GM10266 (cell line): ENCODE results near the gene MED25.

Experiments used
- DNase-seq: peaks from one replicate; pipeline ENCODE4 v3.0.0; 2012; ENCODE audit errors: extremely low spot score
- TF ChIP-seq, protein P1 (sequence below): IDR thresholded peaks from 2 replicates; pipeline ENCODE4 v1.5.1; 2012; ENCODE audit warnings: mild to moderate bottlenecking, low read depth; ENCODE audit not compliant: control insufficient read depth, insufficient read depth; ENCODE audit errors: missing control alignments

The MED25 gene

DNA sequence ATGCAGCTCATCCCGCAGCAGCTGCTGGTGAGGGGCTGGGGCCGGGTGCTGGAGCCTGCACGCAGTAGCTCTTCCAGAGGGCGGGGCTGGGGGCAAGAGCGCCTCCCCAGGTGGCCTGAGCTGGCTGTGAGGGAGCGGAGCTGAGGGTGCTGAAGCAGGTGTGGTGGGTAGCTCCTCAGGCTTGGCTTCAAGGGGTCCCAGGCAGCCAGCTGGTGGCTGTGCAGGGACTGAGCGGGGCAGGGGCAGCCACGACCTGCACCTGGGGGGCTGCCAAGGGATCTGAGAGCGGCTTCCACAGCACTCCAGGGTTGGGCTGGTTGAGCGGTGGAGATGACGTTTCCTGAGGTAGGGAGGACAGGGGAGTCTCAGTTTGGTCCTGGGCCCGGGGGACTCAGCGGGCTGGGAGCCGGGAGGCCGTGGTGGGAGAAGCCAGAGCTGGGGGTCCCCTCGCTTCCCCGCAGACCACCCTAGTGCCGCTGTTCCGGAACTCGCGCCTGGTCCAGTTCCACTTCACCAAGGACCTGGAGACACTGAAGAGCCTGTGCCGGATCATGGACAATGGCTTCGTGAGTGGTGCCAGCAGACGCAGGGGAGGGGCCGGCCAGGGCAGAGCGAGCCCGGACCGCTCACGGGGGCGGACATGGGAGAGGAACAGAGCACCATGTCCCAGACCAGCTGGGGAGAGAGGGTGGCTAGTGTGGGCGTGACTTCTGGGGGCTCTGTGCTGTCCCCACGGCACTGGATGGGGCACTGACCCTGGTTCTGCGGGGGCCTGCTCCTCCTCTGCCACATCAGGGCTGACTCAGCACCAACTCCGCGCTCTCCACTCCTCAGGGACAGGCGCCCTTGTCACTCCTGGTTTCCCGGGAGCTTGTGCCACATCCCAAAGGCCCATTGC, 40.2 kb downstream of the MED25 start:
- DNase-seq: no peak
- TF ChIP-seq, protein P1, sequence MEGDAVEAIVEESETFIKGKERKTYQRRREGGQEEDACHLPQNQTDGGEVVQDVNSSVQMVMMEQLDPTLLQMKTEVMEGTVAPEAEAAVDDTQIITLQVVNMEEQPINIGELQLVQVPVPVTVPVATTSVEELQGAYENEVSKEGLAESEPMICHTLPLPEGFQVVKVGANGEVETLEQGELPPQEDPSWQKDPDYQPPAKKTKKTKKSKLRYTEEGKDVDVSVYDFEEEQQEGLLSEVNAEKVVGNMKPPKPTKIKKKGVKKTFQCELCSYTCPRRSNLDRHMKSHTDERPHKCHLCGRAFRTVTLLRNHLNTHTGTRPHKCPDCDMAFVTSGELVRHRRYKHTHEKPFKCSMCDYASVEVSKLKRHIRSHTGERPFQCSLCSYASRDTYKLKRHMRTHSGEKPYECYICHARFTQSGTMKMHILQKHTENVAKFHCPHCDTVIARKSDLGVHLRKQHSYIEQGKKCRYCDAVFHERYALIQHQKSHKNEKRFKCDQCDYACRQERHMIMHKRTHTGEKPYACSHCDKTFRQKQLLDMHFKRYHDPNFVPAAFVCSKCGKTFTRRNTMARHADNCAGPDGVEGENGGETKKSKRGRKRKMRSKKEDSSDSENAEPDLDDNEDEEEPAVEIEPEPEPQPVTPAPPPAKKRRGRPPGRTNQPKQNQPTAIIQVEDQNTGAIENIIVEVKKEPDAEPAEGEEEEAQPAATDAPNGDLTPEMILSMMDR: no peak

GRCh38 chr19:49859682-49860335, 41.7 kb downstream of the MED25 start:
- TF ChIP-seq, protein P1: no peak
- DNase-seq: no peak

DNA sequence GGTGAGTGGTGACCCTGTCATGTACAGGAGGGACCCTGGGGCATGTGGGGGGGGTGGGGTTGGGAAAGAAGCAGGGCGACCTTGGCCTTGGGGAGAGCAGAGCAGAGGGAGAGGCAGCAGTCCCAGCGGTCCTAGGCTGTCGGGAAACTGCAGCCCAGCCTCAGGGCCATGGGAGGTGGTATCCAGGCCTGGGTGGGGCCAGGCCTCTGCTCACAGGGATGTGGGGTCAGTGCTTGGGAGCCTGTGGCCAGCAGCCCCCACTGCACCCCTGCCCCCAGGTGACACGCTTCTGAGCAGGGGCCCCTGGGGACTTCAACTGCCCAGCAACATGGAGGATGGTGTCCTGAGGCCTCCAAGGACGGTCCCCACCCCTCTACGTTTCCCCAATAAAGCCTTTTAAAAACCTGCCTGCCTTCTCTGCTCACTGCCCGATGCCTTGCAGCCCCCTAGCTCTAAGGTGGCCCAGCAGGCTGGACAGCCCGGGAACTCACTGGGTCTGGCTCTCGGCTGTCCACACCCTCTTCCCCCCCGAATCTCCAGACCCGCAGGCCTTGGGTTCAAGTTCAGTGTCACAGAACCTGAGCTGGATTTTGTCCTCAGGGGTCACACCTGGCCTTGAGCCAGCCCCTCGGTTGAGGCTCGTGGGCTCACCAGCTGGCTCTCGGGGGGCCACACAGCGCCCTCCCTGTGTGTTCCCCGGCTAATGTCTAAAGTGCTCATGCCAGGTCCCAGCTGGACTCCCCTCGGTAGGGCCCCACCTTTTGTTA, 42.4 kb downstream of the MED25 start:
- no peak for DNase-seq

GRCh38 chr19:49861107-49861506, 43.0 kb downstream of the MED25 start:
- DNase-seq: no peak

More for the DNA sequence above, 42.4 kb downstream of the MED25 start:
- TF ChIP-seq, protein P1: no peak

GRCh38 chr19:49861541-49862378, 43.7 kb downstream of the MED25 start:
- TF ChIP-seq, protein P1: no peak
- DNase-seq: no peak

More at GRCh38 chr19:49861107-49861506, 43.0 kb downstream of the MED25 start:
- TF ChIP-seq, protein P1: no peak

- DNase-seq: no peak
Observed at GRCh38 chr19:49862391-49863253, 44.5 kb downstream of the MED25 start.

More at GRCh38 chr19:49862391-49863253, 44.5 kb downstream of the MED25 start:
- TF ChIP-seq, protein P1: peak; percentile 14
